ENCODE data around the gene PRR14L.
"Not testable (repeated sequence)": the region's sequence is repeated elsewhere in the genome, so short reads cannot be mapped to it uniquely, and the experiment has no call there.

The PRR14L gene

DNA sequence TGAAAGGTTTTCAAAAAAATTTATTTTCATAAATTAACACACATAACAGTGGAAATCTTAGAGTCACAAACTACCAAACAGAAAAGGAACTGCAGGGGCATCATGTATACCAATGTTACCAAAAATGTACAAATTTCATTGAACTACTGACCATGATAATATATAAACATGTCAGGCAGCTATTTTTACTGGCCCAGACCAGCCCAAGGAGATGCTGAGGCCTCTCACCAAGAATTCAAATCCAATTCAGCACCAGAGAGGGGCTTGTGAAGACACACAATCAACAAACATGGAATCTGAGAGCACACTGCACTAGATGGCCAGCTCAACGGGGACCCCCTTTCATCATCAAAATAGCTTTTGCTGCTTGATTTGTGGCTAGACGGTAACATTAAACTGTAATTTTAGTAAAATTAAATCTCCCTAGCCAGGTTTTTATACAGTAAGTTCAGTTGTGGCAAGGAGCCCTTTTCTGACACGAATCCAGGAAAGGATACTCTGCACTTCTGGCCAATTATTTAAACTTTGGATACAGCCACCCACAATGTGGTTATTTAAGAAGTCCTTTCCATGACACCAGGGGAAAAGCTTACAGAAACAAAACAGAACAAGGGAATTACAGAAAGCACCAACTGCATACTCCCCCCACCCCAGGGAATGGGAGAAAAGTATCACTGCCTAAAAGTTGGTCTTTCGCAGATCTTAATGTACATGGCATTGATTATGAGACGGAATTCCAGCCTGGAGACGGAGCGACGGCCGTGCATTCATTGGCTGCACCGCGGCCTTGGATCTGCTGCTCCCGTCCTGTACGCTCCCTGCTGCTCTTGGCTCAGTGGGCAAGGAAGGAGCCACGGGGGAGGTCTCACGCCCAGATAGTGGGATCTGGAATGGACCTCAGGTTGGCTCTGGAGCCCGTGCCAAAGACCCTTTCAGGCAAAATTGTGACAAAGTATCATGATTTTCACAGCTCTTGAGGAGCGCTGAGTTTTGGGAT is 68.3 kb downstream of the PRR14L start:
- no peak for DNase-seq

DNA sequence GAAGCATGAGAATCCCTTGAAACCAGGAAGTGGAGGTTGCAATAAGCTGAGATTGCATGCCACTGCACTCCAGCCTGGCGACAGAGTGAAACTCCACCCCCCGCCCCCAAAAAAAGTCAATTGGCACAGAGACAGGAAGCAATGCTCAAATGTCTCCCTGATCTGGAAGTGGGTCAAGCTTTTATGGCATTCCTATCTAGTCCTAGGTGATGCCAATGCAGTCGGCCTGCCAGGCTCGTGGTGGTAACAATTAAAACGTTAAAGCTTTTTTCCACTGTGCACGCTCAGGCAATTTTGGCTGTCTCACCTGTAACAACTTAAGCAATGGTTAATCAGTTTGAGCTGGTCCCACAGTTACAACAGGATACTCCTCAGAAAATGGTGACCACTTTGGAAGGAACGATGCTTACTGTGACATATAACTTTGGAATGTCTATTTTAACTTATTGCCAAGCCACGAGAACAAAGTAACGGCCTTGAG is 69.0 kb downstream of the PRR14L start:
- no peak for DNase-seq

DNA sequence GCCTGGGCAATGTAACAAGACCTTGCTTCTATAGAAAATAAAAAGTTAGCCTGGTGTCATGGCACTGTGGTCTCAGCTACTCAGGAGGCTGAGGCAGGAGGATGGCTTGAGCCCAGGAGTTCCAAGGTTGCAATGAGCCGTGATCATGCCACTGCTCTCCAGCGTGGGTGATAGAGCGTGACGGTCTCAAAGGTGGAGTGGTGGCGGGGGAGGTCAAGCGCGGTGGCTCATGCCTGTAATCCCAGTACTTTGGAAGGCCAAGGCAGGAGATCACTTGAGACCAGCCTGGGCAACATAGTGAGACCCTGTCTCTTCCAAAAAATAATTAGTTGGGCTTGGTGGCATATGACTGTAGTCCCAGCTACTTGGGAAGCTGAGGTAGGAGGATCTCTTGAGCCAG is 71.2 kb downstream of the PRR14L start:
- DNase-seq = no peak

DNA sequence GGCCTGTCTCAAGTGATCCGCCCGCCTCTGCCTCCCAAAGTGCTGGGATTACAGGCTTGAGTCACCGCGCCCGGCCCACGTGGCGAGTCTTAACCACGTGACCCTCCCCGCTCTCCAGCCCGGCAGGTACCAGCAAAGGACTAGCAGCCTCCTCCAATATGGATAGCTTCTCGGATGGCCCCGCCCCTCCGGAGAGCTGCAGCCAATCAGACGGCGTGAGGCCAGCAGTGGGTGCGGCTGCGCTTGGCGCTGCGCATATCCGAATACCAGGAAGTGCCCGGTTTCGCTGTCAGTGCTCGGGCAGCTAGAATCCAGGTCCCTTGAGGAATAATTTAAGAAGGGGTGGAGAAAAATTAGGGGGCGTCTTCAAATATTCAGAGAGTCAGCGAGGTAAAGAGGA is 73.2 kb downstream of the PRR14L start:
- DNase-seq = peak; percentile 93

DNA sequence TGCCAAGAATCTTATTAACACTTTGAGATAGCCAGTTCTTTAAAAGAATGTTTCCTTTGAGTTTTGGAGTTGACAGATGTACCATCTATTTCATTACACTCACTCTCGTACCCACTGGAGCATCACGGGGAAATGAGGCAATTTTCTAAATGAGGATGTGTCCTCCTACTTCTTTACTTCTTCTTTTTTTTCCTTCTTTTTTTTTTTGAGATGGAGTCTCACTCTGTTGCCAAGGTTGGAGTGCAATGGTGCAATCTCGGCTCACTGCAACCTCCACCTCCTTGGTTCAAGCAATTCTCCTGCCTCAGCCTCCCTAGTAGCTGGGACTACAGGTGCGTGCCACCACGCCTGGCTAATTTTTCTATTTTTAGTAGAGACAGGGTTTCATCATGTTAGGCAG is 75.7 kb downstream of the PRR14L start:
- DNase-seq = not testable (repeated sequence)

DNA sequence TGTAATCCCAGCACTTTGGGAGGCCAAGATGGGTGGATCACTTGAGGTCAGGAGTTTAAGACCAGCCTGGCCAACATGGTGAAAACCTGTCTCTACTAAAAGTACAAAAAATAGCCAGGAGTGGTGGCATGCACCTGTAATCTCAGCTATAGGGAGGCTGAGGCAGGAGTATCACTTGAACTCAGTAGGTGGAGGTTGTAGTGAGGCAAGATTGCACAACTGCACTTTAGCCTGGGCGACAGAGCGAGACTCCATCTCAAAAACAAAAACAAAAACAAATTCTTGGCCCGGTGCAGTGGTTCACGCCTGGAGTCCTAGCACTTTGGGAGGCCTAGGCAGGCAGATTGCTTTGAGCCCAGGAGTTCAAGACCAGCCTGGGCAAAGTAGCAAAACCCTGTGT is 81.1 kb downstream of the PRR14L start:
- not testable (repeated sequence) for DNase-seq

DNA sequence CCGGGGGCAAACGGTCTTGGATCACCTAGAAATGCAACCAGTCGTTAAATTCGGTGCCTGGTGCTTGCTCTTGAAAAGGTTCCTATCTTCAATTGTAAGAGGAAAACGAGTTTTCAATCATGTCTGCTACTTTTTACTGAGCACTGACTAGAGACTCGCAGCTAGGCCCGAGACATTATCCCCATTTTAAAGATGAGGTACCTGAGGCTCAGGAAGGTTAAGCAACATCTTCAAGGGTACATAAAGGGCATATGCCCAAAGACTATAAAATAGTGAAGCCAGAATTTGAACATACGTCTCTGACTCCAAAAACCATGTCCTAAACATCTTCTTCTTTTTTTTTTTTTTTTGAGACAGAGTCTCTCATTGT is 87.3 kb downstream of the PRR14L start:
- DNase-seq = no peak

DNA sequence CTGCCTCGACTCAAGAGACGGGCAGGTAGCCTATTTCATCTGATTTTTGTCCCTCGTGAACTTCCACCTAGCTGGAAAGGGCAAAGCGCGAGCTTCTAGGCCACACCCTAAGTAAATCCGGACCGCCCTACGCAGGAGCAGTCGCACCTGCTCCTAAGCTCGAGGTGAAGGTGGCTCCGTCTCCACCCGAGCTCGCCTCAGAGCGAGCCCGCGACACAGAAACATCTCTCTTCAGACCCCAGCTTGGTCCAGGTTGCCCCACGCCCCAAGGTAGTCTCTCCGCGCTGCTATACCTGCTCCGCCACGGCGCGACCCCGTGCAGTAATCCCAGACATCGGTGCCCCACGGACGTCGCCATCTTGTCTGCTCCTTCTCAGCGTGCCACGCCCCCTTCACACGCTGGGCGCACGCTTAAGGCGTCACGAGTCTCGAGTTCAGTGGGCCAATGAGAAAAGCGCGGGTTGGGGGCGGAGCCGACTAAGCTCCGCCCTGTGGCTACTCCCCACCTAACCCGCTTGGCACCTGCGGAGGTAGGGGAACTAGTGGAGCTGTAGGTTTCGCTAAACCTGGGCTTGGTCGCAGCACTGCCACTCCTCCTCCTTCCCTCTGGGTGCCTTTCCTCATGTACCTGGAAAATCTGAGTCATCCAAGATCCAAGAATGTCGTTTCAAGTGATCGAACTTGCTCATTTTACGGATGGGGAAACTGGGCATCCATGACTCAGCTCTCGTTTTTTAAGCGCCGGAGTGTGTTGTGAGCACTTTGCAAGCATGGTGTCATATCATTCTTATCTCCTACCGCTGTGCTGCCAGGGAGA is 87.9 kb downstream of the PRR14L start, which contains the start of gene PISD:
Gene PISD, minus strand, starts transcription at position 365 of the 817 bp plus-strand sequence. Its CDS starts 7 bp downstream, at position 358.
- DNase-seq = peak; percentile 96

DNA sequence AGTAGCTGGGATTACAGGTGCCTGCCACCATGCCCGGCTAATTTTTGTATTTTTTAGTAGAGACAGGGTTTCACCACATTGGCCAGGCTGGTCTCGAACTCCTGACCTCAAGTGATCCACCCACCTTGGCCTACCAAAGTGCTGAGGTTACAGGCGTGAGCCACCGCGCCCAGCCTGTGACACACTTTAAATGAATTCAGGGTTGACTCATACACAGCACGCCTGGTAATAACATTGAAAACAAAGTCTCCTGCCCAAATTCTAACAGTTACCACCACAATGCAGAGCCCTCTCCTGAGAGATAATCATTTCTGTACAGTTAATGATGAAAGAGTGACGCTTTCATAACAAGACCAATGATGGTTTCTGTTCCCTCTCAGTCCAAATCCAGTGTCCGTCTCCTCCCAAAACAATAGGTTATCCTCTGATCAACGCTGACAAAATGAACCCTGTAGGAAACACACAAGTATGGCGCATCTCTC is 89.0 kb downstream of the PRR14L start:
- peak; percentile 37 for DNase-seq

DNA sequence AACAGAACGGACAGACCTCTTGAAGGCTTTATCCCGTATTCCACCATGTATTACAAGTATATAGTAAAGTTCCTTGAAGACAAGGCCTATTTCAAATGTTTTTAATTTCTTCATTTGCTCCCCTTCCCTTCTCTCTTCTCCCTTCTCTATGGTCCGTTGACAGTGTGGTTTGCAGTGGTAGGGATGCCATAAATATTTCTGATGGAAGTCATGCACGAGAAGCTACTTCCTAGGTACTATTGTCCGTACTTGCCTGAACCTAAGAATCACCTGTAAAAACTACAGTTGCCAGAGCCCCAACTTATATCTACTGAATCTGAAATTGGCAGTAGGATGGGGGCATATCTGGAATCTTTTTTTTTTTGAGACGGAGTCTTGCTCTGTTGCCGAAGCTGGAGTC is 90.7 kb downstream of the PRR14L start:
- DNase-seq = no peak

DNA sequence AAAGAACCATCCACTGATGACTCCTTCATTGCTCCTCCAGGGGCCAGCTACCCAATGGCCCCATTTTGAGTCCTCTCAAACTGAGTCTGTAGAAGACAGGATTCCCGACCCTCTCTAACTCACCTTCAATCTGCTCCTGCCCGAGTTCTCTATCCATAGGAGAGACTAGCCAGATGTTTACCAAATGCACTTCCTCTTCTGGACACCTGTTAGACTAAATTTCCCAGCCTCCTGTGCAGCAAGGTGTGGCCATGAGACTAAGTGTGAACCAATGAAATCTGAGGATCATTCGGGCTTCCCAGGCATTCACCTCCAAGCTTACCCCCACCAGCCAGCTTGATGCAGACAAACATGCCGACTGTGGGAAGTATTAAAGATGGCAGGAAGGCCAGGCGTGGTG is 95.5 kb downstream of the PRR14L start:
- no peak for DNase-seq

DNA sequence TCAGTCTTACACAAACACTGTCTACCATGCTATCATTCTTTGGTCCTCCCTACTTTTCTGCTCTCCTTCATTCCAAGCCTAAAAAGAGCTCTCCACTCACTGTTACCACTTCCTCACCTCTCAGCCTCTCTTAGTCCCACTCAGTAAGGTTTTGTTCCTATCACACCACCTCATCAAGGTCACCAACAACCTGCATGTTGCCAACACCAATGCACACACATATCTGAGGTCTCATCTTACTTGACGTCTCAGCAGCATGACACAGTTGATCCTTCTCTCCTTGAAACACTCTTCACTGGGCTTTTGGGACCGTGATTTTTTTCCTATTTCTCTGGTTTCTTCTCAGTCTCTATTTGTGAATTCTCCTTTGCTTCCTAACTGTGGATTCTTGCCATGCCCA is 96.0 kb downstream of the PRR14L start:
- DNase-seq = no peak

DNA sequence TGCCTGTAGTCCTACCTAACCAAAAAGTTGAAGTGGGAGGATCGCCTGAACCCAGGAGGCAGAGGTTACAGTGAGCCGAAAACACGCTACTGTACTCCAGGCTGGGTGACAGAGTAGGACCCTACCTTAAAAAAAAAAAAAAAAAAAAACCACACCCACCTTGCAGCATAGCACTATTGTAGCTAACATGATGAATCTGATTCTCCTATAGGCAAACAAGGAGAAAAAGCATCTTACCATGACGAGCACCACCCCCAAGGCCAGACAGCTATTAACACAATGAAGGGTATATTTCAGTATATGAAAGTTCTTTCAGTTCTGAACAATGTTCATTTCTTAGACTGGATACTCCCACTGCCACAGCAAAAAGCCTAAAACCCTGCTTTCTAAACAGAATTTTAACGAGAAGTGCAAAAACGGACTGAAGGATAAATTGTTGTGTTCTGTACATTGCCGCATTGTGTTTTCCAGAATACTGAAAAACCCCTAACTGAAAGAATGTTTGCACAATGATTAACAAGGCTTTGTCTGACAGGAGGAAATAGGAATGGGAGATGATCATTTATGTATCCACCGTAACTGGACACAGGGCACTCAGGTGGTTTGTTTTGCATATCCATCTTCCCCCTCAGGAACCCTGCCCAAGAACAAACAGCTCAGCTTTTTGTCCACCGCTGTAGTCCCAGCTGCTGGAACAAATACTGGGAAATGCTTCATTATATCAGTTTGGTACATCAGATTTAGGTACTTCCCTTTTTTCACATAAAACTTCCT is 96.8 kb downstream of the PRR14L start:
- no peak for DNase-seq

DNA sequence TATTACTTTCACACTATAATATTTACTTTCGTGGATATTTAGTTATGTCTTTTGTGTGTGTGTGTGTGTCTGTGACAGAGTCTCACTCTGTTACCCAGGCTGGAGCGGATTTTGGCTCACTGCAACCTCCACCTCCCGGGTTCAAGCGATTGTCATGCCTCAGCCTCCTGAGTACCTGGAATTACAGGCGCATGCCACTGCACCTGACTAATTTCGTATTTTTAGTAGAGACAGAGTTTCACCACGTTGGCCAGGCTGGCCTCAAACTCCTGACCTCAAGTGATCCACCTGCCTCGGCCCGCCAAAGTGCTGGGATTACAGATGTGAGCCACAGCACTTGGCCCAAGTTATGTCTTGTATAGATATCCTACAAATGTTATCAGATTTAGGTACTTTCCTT is 97.8 kb downstream of the PRR14L start:
- DNase-seq = no peak

DNA sequence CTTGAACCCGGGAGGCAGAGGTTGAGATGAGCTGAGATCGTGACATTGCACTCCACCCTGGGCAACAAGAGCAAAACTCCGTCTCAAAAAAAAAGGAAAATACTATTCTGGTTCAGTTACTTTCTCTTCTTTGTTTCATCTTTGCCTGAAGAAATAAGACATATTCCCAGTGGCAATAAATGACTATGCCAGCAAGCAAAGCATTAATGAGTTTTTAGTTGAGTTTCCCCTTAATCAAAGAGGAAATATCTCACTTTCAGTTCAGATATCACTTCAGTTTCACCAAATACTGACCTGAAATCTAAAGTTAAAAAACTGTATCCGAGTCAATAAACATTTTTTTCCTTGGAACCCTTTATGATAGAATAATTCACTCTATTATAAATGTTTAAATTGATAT is 98.3 kb downstream of the PRR14L start:
- no peak for DNase-seq

DNA sequence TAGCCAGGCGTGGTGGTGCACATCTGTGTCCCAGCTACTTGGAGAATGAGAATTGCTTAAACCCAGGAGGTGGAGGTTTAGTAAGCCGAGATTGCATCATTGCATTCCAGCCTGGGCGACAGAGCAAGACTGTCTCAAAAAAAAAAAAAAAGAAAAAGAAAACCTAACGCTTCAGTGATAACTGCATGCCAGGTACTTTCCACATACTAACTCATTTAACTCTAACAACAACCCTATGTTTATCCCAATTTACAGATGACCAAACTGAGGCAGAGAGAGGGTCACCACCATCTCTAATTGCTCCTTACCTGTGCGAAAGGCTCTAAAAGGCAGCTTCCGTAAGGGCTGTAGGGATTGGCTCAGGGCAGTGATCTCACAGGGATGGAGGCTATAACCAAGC is 99.5 kb downstream of the PRR14L start:
- DNase-seq = no peak

DNA sequence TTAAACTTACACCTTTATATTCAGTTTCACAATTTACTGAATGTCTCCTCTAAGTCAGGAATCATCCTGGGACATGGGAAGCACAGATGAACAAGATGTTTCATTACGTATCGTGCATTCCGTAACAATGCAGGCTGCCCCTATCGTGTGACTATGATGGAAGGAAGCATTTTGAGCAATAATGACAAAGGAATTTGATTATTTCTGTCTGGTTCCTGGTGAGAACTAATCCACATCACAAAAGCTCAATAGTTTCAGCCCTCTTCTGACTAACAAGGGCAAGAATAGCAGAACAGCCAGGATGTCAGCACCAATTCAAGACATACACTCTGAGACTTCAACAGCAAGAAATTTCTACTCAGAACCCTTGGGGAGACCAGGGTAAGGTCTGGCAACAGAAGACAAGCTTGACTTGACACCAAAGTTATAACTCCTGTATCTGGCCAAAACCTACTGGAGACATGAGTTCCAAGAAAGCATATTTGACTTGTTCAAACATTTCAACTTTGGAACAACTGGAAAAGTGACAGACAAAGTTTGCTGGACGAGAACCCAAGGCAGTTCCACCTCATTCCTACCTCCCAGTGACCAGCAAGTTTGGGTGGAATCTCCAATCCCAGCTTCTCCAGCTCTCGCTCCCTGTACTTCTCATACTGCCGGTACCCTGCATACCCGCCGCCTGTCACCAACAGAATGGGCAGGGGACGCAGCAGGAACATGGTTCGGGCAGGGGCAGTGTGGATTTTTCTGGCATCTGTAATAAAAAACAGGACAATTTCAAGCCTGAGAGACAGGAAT is 102.2 kb downstream of the PRR14L start:
- DNase-seq = no peak

DNA sequence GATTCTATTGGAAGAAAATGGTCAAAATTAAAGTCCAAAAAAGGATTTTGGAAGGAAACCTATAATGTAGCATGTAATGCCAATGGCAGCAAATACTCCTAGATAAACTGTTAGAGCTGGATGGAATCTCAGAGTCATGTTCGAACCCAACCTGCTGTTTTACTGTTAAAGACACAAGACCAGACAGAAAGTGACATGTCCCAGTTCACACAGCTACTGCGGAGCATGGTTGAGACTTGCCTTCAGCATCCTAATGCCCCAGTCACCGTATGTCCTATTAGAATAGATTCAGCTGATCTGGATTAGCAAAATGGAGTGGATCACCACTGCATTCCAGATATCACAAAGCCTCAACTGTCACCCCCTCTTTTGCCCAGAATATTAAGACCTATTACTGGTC is 102.9 kb downstream of the PRR14L start:
- no peak for DNase-seq

DNA sequence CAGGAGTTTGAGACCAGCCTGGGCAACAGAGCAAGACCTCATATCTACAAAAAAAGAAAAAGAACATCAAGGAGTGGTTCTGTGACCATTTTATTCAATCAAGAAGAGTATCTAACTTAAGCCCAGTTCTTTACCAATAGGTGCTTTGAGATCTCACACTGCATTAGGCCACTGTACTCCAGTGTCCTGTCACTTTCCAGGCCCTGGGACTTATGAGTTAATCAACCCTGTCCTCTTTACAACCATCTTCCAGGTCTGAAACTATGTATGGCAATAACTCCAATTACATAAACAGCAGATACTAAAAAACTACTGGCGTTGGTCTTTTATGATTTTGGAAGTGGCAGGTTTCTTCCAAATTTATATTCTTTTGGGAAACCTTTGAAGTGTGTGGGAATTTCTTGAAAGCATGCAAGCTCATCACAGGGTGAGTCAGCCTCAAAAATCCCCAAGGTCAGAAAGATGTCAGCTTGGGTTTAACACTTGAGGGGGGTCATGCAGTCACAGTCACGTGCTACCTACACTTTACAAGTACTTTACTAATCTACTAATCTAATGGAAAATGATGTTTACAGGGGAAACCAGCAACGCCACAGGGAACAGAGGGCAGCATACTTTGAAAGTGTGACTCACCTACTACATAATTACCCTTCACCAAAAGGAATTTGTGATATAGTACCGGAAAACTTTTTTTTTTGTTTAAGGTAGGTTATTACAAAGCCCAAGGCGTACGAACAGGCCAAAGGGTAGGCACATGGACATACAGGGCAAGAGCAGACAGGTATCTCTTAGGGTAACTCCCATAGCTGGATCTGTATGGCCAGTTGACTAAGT is 103.5 kb downstream of the PRR14L start:
- peak; percentile 36 for DNase-seq

DNA sequence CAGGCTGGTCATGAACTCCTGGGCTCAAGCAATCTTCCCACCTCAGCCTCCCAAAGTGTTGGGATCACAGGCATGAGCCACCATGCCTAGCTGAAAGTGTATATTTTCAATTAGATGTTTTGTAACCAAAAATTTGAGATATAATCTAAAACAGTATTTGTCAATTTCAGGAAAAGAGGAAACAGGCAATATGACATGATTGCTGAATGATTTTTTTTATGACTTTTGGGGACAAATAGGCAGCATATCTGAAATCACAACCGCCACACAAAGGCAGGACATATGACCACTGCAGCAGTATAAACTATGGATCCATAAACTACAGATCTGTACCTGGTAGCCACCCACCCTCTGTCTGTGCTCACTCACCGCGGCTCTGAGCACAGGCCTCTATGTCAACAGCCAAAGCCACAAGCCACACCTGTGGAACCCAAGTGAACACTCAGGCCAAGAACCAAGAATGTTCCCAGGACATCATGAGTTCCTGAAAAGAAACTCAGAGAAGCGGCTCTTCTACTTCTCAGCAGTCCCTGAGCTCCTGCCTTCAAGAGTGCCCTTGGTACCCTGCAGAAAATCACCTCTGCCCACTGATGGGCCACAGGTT is 110.4 kb downstream of the PRR14L start:
- no peak for DNase-seq

Measured in activated naive CD4-positive, alpha-beta T cell treated with anti-CD3 and anti-CD28 coated beads, Interleukin-2, amount 50 U/mL, for 16 hours (primary cell).